GM23338 (cell line): Measurements from ENCODE around the gene PDF. TPM values are rescaled to one million over a fixed set of nuclear protein-coding genes. Genes with fewer than 3 reads are reported as not detected.

ENCODE experiments used
- ATAC-seq: fragments of 200-7000 bp; cut with Tn5 transposase; 3 replicates; pipeline ENCODE4 v1.9.1; 2020
- DNase-seq: peaks from one replicate; pipeline ENCODE4 v3.0.0-alpha.2; 2015; ENCODE audit warnings: low spot score
- H2AFZ ChIP-seq: fragments of 200-600 bp; sonication (generic); 2 replicates; pipeline ENCODE4 v1.8.0; 2016; ENCODE audit warnings: antibody characterized with exemption, mild to moderate bottlenecking, moderate library complexity
- H3F3A ChIP-seq: fragments of 200-600 bp; sonication (generic); replicated peaks from 2 replicates; pipeline ENCODE4 v1.8.0; 2017; ENCODE audit warnings: antibody characterized with exemption, mixed run types, low read depth
- H3K27ac ChIP-seq: fragments of 200-600 bp; sonication (generic); 2 replicates; pipeline ENCODE4 v1.6.1; 2016; ENCODE audit warnings: low read depth
- H3K27me3 ChIP-seq: fragments of 200-600 bp; sonication (generic); 2 replicates; pipeline ENCODE4 v1.8.0; 2016; ENCODE audit warnings: mild to moderate bottlenecking, mixed run types, moderate library complexity; ENCODE audit not compliant: insufficient read depth
- H3K36me3 ChIP-seq: fragments of 200-600 bp; sonication (generic); 2 replicates; pipeline ENCODE4 v1.8.0; 2016; ENCODE audit warnings: mild to moderate bottlenecking; ENCODE audit not compliant: insufficient read depth
- H3K4me1 ChIP-seq: fragments of 200-600 bp; sonication (generic); 2 replicates; pipeline ENCODE4 v1.8.0; 2016; ENCODE audit warnings: mild to moderate bottlenecking, moderate library complexity; ENCODE audit not compliant: insufficient read depth
- H3K4me2 ChIP-seq: fragments of 200-600 bp; sonication (generic); 2 replicates; pipeline ENCODE4 v1.7.1; 2017; ENCODE audit warnings: mixed run types
- H3K4me3 ChIP-seq: fragments of 200-600 bp; sonication (generic); 2 replicates; pipeline ENCODE4 v1.6.1; 2016; ENCODE audit warnings: mixed run types
- H3K79me2 ChIP-seq: fragments of 200-600 bp; sonication (generic); replicated peaks from 2 replicates; pipeline ENCODE4 v1.8.0; 2017; ENCODE audit warnings: mild to moderate bottlenecking; ENCODE audit not compliant: insufficient read depth
- H3K9me2 ChIP-seq: fragments of 200-600 bp; sonication (generic); 2 replicates; pipeline ENCODE4 v1.8.0; 2017; ENCODE audit not compliant: insufficient read depth
- H4K20me1 ChIP-seq: fragments of 200-600 bp; sonication (generic); replicated peaks from 2 replicates; pipeline ENCODE4 v1.8.0; 2017; ENCODE audit warnings: mild to moderate bottlenecking; ENCODE audit not compliant: insufficient read depth
- H3K27ac Mint-ChIP-seq: 2 replicates; pipeline ENCODE4 v1.8.0; 2020; ENCODE audit warnings: inconsistent platforms, mild to moderate bottlenecking, moderate library complexity, mixed read lengths
- H3K27me3 Mint-ChIP-seq: 3 replicates; pipeline ENCODE4 v1.8.0; 2022; ENCODE audit warnings: low read depth, mild to moderate bottlenecking, moderate library complexity, mixed read lengths, inconsistent platforms; ENCODE audit not compliant: insufficient read depth, poor library complexity
- H3K36me3 Mint-ChIP-seq: 3 replicates; pipeline ENCODE4 v1.8.0; 2021; ENCODE audit warnings: low read depth, mild to moderate bottlenecking, inconsistent platforms, moderate library complexity, mixed read lengths
- H3K4me1 Mint-ChIP-seq: 3 replicates; pipeline ENCODE4 v1.8.0; 2020; ENCODE audit warnings: mild to moderate bottlenecking, inconsistent platforms, mixed read lengths
- H3K4me3 Mint-ChIP-seq: 3 replicates; pipeline ENCODE4 v1.8.0; 2021; ENCODE audit warnings: moderate library complexity, mild to moderate bottlenecking, inconsistent platforms, mixed read lengths
- H3K9me3 Mint-ChIP-seq: 3 replicates; pipeline ENCODE4 v1.8.0; 2020; ENCODE audit warnings: moderate library complexity, mild to moderate bottlenecking, inconsistent platforms, mixed read lengths
- CREB1 ChIP-seq: fragments of 250-450 bp; sonication (Bioruptor Pico); IDR thresholded peaks from 2 replicates; pipeline ENCODE4 v1.5.0; 2020; ENCODE audit warnings: low read depth, mild to moderate bottlenecking, moderate library complexity
- CTCF ChIP-seq, 2 experiments: fragments of 200-600 bp in 1 of 2; sonication (generic) in 1 of 2; conservative IDR thresholded peaks; 2 replicates each; pipeline versions ENCODE4 v1.5.1 to v1.6.1; 2016 to 2017; ENCODE audit warnings: antibody characterized with exemption in 2 of 2, low read depth in 2 of 2, mild to moderate bottlenecking in 2 of 2, moderate library complexity in 1 of 2
- EZH2phosphoT487 ChIP-seq: fragments of 200-600 bp; sonication (generic); IDR thresholded peaks from one replicate; pipeline ENCODE4 v1.8.1; 2018; ENCODE audit warnings: antibody characterized with exemption; ENCODE audit not compliant: unreplicated experiment
- JUNB ChIP-seq: IDR thresholded peaks from one replicate; pipeline ENCODE4 v1.6.1; 2016; ENCODE audit warnings: antibody characterized with exemption; ENCODE audit not compliant: unreplicated experiment
- POLR2AphosphoS5 ChIP-seq: IDR thresholded peaks from 2 replicates; pipeline ENCODE4 v1.6.1; 2016; ENCODE audit warnings: antibody characterized with exemption, low read depth
- ZNF114 ChIP-seq: fragments of 250-450 bp; sonication (Bioruptor Pico); IDR thresholded peaks from 2 replicates; pipeline ENCODE4 v1.5.0; 2020; ENCODE audit warnings: mild to moderate bottlenecking, moderate library complexity
- ZNF462 ChIP-seq: fragments of 250-450 bp; sonication (Bioruptor Pico); IDR thresholded peaks from 2 replicates; pipeline ENCODE4 v1.5.0; 2020; ENCODE audit warnings: mild to moderate bottlenecking, moderate library complexity
- polyA plus RNA-seq: library from polyadenylated mRNA; unstranded; fragments of >200 nt; fragmentation: Nextera tagmentation; extraction: Ambion mirVana; gene quantifications from 2 replicates; pipeline ENCODE4 v1.2.1, GENCODE V29; 2016
- total RNA-seq: library from RNA; depleted of rRNA; stranded (reverse); fragments of >200 nt; shearing (Covaris generic); gene quantifications from 2 replicates; pipeline ENCODE4 v1.2.3, GENCODE V29; 2014
- TF ChIP-seq, protein P1 (sequence below): IDR thresholded peaks from 2 replicates; pipeline ENCODE4 v1.6.1; 2016; ENCODE audit warnings: antibody characterized with exemption

The PDF gene
- total and polyA plus RNA-seq, 2 experiments from 2014 or later = 18.8 to 43.4 TPM

DNA sequence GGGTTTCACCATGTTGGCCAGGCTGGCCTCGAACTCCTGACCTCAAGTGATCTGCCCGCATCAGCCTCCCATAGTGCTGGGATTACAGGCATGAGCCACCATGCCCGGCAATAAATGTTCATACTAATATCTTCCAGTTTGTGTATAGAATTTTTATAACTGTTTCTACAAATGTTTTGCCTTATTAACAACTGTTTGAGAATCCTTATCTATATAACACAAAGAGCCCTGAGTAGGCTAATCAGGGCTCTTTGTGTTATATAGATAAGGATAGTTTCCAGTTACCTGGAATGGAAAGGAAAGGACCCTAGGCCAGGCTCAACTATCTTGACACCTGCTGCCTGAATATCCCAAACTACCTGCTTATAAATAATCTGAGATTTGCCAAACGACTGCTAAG is 38.5 kb upstream of the PDF start (continued):
- TF ChIP-seq CTCF (conservative IDR thresholded peaks at IDR 0.05; ENCODE audit: low read depth in 2 of 2) (no peak), JUNB (no peak), ZNF114 (CRISPR knock-in tag) (no peak), CREB1 (CRISPR knock-in tag) (no peak)

DNA sequence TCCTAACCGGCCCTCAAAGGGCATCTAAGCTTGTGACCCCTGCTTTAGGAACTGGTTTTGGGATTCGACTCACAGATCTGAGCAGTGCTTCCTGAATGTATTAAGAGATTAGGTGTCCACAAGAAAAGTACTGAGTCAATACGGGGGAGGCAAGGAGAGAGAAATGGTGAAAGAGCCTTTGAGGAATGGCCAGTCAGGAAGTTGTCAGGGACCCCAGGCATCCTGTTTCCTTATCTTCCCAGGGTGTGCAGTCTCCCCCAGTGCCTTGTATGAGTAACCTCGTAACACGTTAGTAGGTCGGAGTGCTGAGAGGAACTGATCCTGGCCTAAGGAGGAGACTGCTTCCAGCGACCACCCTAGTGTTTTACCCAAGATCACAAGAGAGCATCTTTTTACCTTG is 37.6 kb upstream of the PDF start:
- 0 out of 2 replicates have a peak, but pooled peaks cover 11% of the 10 kb centered on the region for H3F3A ChIP-seq
- H3K36me3 ChIP-seq = peaks cover 64% of the 10 kb centered on the region
- H3K36me3 Mint-ChIP-seq = peaks cover 56% of the 10 kb centered on the region
- no peaks in the 10 kb centered on the region for H3K4me1 ChIP-seq
- no peak for TF ChIP-seq ZNF114 (CRISPR knock-in tag)
- TF ChIP-seq, protein P1, sequence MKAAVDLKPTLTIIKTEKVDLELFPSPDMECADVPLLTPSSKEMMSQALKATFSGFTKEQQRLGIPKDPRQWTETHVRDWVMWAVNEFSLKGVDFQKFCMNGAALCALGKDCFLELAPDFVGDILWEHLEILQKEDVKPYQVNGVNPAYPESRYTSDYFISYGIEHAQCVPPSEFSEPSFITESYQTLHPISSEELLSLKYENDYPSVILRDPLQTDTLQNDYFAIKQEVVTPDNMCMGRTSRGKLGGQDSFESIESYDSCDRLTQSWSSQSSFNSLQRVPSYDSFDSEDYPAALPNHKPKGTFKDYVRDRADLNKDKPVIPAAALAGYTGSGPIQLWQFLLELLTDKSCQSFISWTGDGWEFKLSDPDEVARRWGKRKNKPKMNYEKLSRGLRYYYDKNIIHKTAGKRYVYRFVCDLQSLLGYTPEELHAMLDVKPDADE = no peak
- TF ChIP-seq EZH2phosphoT487 = no peak
- no peak for TF ChIP-seq ZNF462 (CRISPR knock-in tag)
- no peak for TF ChIP-seq POLR2AphosphoS5
- H2AFZ ChIP-seq = no peak overlapping the region
- H3K27ac Mint-ChIP-seq = no peak overlapping the region
- H3K27ac ChIP-seq = no peak overlapping the region
- H3K4me3 ChIP-seq = no peak overlapping the region
- ATAC-seq (no peak), DNase-seq (no peak)
- H3K9me2 ChIP-seq = no peaks in the 10 kb centered on the region
- no peak overlapping the region for H3K4me3 Mint-ChIP-seq
- no peaks in the 10 kb centered on the region for H3K9me3 Mint-ChIP-seq
- no peaks in the 10 kb centered on the region for H3K27me3 ChIP-seq
- H3K4me1 Mint-ChIP-seq = no peaks in the 10 kb centered on the region
- H4K20me1 ChIP-seq = peaks cover 7% of the 10 kb centered on the region
- no peaks in the 10 kb centered on the region for H3K79me2 ChIP-seq
- peaks cover 2% of the 10 kb centered on the region for H3K27me3 Mint-ChIP-seq
- no peak overlapping the region for H3K4me2 ChIP-seq
